GM23248 (cell line): ENCODE data around the gene AADAT.

Experiments used
- EZH2 ChIP-seq: fragments of 200-600 bp; sonication (generic); IDR thresholded peaks from 2 replicates; pipeline ENCODE4 v1.6.1; 2018; ENCODE audit warnings: antibody characterized with exemption, mild to moderate bottlenecking; ENCODE audit not compliant: insufficient read depth, poor library complexity, severe bottlenecking
- EZH2phosphoT487 ChIP-seq: fragments of 200-600 bp; sonication (generic); IDR thresholded peaks from 2 replicates; pipeline ENCODE4 v1.6.1; 2018; ENCODE audit warnings: antibody characterized with exemption, moderate library complexity, mild to moderate bottlenecking, low read depth; ENCODE audit not compliant: insufficient read depth

- no peak for TF ChIP-seq EZH2
- no peak for TF ChIP-seq EZH2phosphoT487
Measured at GRCh38 chr4:170035845-170036244, 53.9 kb downstream of the AADAT start.
